HG02588 (cell line): Measurements from ENCODE around the gene SPC25.
"Not testable (repeated sequence)": the region's sequence is repeated elsewhere in the genome, so short reads cannot be mapped to it uniquely, and the experiment has no call there.

Source experiments
- ATAC-seq: cut with Tn5 transposase; IDR thresholded peaks from one replicate; pipeline ENCODE4 v1.9.1; 2021; ENCODE audit warnings: mild to moderate bottlenecking, moderate library complexity; ENCODE audit not compliant: unreplicated experiment

The SPC25 gene

DNA sequence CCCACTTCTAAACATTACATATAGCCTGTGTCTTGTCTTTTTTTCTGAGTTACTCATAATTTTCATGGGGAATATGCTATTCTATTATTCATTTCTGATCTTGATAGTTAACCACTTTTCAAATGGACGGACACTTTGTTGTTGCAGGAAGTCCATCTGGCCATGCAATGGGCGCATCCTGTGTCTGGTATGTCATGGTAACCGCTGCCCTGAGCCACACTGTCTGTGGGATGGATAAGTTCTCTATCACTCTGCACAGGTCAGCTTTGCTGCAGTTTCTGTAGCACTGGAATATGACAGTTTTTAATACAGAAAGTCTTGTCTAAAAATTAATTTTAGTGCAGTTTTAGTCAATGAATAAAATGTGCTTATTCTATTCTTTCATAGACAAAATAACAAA, 14.1 kb upstream of the SPC25 start:
- ATAC-seq, result no peak

DNA sequence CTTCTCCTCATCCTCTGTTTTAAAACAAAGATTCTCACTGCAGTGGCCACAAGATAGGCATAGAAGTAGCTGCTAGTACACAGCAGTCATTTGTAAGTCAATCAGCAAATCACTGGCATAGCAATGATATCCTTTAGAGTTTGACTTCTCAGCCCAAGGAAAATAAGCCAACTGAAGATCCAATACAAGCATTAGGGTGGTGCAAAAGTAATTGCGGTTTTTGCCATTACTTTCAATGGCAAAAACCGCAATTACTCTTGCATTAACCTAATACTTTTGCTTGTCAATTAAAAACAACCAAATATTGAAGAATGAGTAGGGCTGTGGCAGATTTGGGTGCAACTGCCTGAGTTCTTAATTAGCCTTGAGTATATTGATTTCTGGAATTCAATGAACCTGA, 13.7 kb upstream of the SPC25 start:
- no peak for ATAC-seq

DNA sequence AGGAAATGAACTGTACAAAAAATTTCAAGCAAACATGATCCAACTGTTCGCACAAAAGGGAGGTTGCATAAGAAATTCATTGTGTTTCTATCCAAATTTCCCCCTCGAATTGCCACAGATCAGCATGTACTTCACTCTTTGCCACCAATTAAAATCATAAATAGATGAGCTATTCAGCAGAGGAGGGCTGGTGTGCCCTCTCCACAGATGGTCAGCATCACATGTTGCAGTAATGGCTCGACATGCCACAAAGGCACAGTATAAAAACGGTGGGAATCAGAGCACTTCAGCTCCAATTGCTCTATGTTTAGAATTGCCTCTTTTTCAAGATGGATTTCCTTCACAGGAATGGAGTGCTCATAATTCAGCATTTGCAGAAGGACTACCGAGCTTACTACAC, 10.8 kb upstream of the SPC25 start, which contains the start of gene G6PC2:
G6PC2 (plus strand) TSS at position 289 of the 400 bp plus-strand sequence; CDS start at position 330, 41 bp downstream.
- ATAC-seq, result no peak

DNA sequence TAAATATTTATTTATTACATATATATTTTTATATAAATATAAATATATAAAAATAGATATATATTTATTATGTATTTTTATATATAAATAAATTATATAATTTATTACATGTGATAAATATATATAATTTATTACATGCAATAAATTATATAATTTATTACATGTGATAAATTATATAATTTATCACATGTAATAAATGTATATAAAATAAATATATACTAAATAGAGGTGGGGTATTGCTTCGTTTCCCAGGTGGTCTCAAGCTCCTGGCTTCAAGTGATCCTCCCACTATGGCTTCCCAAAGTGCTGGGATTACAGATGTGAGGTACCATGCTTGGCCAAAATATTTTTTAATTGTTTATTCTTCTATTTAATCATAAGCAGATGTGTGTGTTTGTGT, 7.2 kb upstream of the SPC25 start:
- no peak for ATAC-seq

DNA sequence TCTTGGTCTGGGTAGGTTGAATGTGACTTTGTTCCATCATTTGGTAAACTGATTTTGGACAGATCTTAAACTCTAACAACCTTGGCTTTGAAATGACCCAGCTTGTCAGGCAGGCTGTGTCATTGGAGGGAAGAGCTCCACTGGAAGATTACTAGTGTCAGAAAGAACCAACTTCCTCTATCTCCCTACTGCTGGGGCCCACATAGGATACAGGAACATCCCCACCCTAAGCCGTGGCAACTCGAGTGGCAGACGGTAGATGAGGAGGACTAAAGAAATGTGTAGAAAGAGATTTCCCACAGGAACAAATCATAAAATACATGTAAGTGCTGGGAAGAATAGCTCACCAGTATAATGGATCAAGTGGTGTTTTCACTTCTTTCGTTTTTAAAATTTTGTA, 6.6 kb upstream of the SPC25 start:
- ATAC-seq, result no peak

DNA sequence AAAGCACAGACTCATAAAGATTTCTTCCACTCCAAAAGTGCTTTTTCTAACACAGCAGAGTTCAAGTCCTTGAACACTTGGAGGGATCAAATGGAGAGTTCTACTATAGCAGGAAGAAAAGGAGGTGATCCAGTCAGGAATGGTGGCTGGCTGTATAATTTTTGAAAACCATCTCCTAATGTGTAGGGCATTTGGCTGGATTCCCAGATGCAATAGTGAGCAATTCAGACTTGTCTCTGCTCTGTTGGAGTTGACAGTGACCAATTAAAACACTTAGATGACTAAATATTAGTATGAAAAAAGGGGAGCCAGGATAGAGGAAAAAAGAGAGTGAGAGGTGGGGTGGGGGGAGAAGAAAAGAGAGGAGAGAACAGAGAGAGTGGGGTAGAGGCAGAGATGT, 5.5 kb upstream of the SPC25 start:
- no peak for ATAC-seq

DNA sequence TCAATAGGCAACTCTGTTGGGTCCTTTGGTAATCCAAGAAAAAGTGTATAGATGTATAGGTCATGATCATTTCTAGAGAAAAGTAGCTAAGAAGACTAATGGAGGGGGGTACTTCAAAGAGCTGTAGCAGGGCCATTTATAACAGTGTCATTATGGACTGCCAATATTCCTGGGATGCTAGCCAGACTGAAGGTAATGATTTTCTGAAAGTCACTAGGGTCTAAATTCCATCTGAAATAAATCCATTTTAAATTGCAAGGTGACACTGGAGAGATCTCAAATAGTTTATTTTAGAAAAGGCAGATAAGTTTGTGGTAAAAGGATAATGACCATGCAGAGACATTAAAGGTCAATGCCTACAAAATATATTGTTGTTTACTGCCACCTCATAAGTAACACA, 4.5 kb upstream of the SPC25 start:
- no peak for ATAC-seq

DNA sequence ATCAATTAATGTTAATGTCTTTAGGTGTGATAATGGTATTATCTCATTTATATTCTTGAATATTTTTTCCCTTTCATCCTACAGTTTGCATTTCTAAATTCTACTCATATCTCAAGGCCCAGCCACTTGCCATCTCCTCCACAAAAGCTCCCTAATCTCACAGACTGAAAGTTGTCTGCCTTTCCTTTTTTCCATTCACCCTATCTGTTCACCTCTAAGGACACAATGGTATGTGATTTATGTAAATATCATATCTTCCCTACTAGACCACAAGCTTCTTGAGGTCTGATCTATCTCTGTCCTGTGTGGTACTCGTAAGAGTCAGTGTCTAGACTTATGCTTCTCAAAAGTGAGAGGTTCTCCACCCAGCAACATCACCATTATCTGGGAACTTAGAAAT, 3.9 kb upstream of the SPC25 start:
- no peak for ATAC-seq

DNA sequence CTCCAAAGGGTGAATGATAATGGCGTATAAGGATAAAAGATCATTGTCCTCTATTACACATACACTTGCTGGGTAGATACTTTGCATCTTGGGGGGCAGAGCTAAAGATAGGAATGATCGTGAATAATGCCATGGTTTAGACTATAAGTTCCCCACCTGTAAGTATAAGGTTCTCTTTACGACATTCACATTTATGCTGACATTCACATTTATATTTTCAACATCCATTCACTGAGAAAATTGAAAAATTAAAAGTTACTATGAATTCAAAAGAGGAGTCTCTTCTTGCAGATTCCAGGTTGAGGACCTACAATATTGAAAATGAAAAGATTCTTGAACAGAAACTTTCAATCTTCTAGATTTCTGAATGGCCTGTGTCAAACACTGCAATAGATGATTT, 2.1 kb upstream of the SPC25 start:
- no peak for ATAC-seq

DNA sequence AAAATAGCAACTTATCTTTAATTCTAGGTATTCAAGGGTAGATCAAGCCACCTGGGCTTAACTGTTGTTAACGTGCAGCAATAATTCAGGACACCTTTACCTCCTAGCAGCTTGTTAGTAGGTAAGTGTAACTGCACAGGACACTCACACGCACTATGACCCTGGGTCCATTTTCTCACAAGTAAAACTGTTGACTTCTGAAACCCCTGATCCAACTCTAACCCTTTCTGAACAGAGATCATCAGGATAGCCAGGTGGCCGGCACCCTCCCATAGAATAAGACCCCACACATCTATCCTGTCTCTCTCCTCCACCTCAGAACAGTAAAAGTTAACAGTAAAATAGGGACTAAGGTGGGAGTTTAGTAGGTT, 610 bp downstream of the SPC25 start:
- no peak for ATAC-seq

DNA sequence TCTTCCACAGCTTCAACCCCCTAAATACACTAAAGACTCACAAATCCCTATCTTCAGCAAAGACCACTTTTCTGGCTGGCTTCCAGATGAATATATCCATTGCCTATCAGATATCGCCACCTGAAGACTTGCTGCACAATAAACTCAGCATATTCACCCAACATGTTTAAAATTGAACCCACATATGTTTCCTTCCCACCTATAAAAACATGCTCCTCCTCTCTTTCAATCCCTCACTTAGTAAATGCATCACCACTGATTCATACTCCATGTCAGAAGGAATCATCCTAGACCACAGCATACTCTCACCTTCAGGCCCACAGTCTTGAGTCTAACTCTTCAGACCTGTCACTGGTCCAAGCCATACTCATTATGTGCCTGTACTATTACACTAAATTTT, 5.3 kb downstream of the SPC25 start:
- ATAC-seq, result no peak

DNA sequence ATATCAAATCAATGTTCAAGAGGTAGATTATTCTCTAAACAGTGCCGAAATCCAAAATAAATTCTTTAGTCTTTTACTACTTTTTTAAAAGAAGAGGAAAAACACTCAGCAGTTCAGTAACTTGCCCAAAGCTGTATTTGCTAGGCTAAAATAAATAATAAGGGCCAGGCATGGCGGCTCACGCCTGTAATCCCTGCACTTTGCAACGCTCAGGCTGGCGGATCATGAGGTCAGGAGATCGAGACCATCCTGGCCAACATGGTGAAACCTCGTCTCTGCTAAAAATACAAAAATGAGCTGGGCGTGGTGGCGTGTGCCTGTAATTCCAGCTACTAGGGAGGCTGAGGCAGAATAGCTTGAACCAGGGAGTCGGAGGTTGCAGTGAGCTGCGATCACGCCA, 8.1 kb downstream of the SPC25 start:
- ATAC-seq, result not testable (repeated sequence)

DNA sequence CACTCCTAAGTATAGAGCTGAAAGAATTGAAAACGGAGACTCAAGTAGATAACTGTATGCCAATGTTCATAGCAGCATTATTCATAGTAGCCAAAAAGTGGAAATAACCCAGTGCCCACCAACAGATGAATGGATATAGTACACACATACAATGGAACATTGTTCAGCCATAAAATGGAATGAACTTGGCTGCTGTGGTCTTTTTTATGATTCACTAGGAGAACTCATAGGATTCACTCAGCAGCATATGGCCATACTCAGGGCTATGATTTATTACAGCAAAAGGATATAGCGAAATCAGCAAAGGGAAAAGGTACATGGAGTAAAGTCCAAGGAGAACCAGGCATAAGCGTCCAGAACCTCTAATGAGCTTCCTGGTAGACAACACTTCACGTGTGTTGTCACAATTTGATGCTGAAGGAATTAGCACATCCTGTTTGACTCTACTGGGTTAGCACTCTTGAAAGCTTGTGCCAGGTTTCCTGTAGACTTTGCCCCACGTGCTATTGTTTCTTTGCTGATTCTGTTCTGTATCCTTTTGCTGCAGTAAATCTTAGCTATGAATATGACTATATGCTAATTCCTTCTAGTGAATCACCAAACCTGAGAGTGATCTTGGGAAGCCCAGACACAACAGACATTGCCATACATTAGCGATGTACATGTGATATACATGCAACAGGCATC, 15.7 kb downstream of the SPC25 start:
- ATAC-seq, result no peak

DNA sequence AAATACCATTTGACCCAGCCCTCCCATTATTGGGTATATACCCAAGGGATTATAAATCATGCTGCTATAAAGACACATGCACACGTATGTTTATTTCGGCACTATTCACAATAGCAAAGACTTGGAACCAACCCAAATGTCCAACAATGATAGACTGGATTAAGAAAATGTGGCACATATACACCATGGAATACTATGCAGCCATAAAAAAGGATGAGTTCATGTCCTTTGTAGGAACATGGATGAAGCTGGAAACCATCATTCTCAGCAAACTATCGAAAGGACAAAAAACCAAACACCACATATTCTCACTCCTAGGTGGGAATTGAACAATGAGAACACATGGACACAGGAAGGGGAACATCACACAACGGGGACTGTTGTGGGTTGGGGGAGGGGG, 19.4 kb downstream of the SPC25 start:
- ATAC-seq, result not testable (repeated sequence)

DNA sequence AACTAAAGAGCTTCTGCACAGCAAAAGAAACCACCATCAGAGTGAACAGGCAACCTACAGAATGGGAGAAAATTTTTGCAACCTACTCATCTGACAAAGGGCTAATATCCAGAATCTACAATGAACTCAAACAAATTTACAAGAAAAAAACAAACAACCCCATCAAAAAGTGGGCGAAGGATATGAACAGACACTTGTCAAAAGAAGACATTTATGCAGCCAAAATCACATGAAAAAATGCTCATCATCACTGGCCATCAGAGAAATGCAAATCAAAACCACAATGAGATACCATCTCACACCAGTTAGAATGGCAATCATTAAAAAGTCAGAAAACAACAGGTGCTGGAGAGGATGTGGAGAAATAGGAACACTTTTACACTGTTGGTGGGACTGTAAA, 19.9 kb downstream of the SPC25 start:
- not testable (repeated sequence) for ATAC-seq

DNA sequence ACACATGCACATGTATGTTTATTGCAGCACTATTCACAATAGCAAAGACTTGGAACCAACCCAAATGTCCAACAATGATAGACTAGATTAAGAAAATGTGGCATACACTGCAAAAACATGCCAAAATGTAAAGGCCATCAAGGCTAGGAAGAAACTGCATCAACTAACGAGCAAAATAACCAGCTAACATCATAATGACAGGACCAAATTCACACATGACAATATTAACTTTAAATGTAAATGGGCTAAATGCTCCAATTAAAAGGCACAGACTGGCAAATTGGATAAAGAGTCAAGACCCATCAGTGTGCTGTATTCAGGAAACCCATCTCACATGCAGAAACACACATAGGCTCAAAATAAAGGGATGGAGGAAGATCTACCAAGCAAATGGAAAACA, 23.1 kb downstream of the SPC25 start:
- ATAC-seq, result not testable (repeated sequence)

DNA sequence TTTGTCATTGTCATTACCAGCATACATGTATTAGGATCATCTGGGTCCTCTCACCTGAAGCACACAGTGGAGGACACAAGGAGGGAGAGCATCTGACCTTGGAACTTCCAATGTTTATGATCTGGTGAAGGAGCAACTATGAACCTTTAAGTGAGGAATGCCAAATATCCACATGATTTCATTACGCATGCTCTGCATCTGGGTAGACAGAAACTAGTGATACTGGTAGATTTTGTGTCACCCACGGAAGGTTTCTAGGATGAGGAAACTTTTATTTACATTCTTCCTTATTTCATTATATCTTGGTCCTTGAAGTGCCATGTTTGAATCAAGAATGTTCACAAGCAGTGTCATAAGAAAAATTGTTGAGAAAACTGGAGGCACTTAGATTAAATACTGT, 32.1 kb downstream of the SPC25 start:
- no peak for ATAC-seq

DNA sequence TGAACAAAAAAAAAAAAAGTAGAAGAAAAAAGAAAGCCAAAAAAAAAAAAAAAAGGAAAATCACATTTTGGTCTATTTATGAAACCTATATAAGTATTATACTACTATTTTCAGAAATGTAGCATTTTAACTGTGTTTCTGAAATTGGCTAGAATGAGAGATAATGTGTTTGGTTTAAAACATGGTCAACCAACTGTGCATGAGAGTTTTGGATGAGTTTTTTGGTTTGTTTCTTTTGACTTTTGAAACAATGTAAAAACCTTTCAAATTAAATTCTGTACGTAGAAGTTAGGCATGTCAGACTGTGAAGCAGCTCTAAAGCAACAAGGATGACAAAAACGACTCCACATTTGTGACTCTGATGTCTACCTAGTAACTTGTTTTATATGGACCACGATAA, 34.6 kb downstream of the SPC25 start:
- ATAC-seq, result no peak

DNA sequence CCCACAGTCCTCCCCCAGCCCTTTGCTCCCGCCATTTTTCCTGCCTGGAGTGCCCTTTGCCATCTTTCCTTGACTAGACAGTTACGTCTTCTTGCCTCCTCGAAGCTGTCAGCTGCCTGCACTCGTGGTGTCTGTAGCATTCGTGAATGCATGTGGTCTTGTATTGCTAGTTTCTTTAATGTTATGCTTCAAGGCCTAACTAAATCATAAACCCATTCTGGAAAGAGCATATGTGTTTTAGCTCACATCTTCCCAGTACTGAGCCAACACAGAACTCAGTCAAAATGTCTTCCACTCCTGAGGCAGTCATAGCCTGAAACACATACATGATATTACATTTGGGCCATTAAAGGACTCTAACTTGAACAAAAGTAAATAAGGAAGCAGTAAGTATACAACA, 35.6 kb downstream of the SPC25 start:
- no peak for ATAC-seq

DNA sequence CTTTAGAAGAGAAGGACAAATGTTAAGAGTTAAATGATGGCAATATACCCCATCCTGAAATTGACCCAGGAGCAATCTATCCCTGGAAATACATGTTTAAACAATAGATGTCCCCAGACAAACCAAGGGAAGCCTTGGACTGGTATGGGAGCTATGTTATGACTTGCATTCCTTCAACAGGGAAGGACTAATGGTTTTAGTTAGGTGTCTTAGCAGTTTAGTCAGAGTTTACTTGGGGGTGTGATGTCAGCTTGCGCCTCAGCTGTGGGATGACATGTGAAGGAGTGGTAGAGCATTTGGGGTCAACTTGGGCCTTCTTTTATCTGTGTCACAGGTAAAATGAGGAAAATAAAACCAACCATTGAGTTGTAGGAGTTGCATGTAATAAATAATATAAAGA, 36.8 kb downstream of the SPC25 start:
- no peak for ATAC-seq

DNA sequence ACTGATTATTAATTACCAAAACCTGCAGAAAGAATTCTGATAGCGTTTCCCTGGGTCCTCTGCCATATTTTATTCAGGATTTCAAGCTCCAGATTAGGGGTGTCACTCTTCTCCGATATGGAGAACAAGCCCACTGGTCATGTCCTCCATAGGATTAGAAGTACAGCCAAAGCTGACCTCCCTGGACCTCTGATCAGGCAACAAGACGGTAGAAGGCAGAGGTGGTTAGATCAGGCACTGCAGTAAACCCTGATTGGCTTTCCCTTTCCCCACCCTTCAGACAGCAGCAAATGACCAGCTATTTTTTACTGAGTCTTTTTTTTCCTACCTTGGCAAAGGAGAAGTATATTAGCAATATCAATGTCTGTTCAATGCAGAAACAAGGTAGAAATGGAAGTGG, 37.7 kb downstream of the SPC25 start:
- ATAC-seq, result no peak

DNA sequence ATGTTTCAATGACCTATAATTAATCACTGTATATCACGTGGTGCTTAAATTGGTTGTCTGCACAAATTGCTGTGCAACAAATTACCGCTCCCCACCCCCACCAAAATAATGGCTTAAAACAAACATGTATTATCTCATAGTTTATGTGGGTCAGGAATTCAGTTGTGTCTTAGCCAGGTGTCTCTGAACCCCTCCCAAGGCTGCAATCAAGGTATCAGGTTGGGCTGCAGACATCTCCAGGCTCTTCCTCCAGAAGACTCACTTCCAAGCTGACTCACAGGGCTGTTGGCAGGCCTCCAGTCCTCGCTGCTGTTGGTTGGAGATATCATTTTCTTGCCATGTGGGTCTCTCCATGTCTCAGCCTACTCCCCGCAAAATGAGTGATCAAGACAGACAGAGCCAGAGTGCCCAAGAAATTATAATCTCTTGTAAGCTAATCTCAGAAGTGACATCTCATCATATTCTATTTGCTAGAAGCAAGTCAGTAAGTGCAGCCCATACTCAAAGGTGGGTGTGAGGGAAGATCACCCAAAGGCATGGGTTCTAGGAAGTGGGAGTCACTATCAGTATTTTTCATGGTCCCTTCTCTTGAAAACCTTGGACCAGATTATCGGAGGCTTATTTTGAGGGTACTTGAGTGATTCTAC, 38.4 kb downstream of the SPC25 start:
- no peak for ATAC-seq

DNA sequence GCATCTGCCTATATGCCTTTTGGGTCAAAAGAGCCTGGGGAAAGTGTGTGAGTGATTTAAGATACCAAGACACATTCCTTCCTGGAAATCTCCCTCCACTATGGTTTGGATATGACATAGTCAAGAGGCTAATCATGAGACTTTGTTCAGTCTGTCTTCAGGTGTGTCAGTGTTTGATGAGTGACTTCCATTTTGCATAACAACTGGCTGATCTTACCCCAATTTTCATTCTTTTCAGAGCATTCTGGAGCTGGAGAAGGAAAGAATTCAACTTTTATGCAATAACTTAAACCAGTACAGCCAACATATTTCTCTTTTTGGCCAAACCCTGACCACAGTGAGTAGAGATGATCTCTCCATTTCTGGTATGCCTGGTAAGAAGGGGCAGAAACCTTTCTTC, 39.4 kb downstream of the SPC25 start:
- ATAC-seq, result no peak
